OCI-LY7 (cell line): Measurements from ENCODE around the gene DNAJB9.

Experiments
- CTCF ChIP-seq: fragments of 200-600 bp; sonication (generic); conservative IDR thresholded peaks from 2 replicates; pipeline ENCODE4 v1.5.1; 2014; ENCODE audit warnings: mild to moderate bottlenecking, antibody characterized with exemption, low read length, moderate library complexity, mixed read lengths
- EZH2phosphoT487 ChIP-seq: fragments of 200-600 bp; sonication (generic); IDR thresholded peaks from 2 replicates; pipeline ENCODE4 v1.6.1; 2018; ENCODE audit warnings: low read depth, borderline replicate concordance, mild to moderate bottlenecking, mixed run types, antibody characterized with exemption, low read length, moderate library complexity, mixed read lengths

GRCh38 chr7:108535257-108535656, 34.4 kb upstream of the DNAJB9 start:
- TF ChIP-seq CTCF (no peak), EZH2phosphoT487 (no peak)
